GM12865 (cell line): ENCODE data around the gene HNRNPDL.

Experiments used
- DNase-seq: peaks from one replicate; pipeline ENCODE4 v3.0.0; 2010; ENCODE audit warnings: low read depth
- H3K4me3 ChIP-seq: 2 replicates; pipeline ENCODE4 v1.5.1; 2011; ENCODE audit warnings: mild to moderate bottlenecking, low read depth, low read length, control low read depth
- TF ChIP-seq, protein P1 (sequence below): IDR thresholded peaks from 2 replicates; pipeline ENCODE4 v1.5.1; 2011; ENCODE audit warnings: low read length, control low read depth, low read depth, inconsistent platforms; ENCODE audit not compliant: insufficient read depth; ENCODE audit errors: missing control alignments

Gene HNRNPDL

DNA sequence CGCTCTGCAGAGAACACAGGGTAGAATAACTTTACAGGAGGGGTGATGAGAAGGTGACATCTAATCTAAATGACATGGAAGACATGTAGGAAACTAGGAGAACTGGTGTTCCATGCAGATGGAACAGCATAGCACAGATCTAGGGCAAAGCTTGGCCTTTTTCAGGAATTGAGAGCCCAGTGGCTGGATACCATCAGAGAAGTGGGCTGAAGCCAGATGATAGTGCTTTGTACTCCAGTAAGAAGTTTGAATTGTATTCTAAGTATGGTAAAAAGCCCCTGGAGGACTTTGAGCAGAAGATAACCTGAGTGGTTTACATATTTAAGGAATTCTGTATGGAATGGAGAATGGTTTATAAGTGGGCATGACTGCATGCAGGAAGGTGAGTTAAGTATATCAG, 33.0 kb upstream of the HNRNPDL start:
- no peak overlapping the region for H3K4me3 ChIP-seq
- TF ChIP-seq, protein P1, sequence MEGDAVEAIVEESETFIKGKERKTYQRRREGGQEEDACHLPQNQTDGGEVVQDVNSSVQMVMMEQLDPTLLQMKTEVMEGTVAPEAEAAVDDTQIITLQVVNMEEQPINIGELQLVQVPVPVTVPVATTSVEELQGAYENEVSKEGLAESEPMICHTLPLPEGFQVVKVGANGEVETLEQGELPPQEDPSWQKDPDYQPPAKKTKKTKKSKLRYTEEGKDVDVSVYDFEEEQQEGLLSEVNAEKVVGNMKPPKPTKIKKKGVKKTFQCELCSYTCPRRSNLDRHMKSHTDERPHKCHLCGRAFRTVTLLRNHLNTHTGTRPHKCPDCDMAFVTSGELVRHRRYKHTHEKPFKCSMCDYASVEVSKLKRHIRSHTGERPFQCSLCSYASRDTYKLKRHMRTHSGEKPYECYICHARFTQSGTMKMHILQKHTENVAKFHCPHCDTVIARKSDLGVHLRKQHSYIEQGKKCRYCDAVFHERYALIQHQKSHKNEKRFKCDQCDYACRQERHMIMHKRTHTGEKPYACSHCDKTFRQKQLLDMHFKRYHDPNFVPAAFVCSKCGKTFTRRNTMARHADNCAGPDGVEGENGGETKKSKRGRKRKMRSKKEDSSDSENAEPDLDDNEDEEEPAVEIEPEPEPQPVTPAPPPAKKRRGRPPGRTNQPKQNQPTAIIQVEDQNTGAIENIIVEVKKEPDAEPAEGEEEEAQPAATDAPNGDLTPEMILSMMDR: no peak
- DNase-seq: no peak

DNA sequence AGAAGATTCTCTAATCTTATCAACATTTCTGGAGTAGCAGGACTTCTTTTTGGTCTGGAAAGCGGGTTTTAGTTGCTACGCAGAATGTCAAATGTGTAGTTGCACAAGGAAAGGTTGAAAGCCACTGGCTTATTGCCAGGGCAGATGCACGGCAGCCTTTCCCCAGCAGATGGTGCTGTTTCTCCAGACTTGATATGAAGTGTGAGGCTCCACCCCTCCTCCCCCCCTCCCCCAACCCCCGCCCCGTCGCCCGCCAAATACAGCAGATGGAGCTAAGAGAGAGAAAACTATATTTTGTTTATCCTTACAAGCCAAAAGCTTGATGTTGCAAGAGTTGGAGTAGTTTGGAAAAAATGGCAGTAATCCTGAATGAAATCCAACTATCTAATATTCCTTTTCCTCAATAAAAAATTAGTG, 32.2 kb upstream of the HNRNPDL start:
- DNase-seq: peak; percentile 84
- H3K4me3 ChIP-seq: no peak overlapping the region
- TF ChIP-seq, protein P1: peak; percentile 75

DNA sequence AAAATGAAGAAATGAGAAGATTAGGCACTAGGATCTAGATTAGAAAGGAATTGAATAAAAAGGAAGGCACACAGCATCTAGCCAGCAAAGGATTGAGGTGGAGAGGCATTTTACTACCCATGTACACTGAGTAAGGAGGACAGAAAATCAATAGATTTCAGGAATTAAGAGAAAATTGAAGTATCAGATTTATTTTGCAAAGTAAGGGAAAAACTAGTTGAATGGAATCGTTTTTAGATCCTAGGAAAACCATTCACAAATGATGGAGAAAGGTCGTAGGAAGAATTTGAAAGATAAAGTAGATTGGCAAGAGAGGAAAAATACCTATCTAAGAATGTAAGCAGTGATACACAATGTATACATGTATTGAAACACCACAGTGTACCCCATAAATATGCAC, 31.4 kb upstream of the HNRNPDL start:
- no peak overlapping the region for H3K4me3 ChIP-seq
- no peak for DNase-seq
- TF ChIP-seq, protein P1: no peak

DNA sequence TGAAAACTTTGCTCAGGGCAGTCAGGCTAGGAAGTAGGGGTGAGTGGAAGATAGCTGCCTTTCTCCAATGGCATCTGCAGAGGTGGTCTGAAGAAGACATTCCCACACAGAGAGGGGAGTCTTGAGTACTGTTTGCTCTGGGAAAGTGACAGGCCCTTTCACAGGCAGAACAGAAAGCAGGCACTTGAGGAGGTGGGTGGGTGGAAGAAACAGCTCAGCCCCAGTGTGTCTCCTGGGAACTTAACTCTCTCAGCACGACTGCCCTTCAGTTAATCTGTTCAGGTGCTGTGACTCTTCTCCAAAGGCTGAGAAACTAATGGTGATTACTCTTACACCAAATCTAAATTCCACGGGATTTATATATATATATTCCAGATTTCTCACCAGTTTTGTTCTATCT, 28.5 kb upstream of the HNRNPDL start:
- DNase-seq: no peak
- TF ChIP-seq, protein P1: no peak
- H3K4me3 ChIP-seq: no peak overlapping the region

DNA sequence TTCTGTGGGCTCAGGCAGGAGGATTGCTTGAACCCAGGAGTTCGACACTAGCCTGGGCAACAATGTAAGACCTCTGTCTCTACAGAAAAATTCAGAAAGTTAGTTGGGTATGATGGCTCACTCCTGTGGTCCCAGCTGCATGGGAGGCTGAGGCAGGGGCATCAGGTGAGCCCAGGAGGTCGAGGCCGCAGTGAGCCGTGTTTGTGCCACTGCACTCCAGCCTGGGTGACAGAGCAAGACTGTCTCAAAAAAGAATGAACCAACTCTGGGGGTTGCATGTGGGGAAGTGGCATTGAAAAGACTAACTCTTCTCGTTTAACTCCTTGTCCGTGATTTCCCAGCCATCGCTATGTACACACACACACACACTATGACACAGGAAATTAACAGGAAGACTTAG, 27.0 kb upstream of the HNRNPDL start:
- DNase-seq: no peak
- no peak overlapping the region for H3K4me3 ChIP-seq
- TF ChIP-seq, protein P1: no peak

DNA sequence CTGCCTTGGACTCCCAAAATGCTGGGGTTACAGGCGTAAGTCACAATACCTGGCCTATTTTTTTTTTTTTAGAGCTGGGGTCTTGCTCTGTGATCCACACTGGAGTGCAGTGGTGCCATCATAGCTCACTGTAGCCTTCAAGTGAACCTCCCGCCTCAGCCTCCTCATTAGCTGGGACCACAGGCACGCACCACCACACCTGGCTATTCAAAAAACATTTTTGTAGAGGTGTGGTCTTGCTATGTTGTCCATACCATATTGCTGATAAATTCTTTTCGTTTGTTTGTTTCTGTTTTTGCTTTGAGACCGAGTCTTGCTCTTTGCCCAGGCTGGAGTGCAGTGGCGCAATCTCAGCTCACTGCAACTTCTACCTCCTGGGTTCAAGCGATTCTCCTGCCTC, 21.8 kb upstream of the HNRNPDL start:
- no peak for DNase-seq
- no peak overlapping the region for H3K4me3 ChIP-seq
- TF ChIP-seq, protein P1: no peak

DNA sequence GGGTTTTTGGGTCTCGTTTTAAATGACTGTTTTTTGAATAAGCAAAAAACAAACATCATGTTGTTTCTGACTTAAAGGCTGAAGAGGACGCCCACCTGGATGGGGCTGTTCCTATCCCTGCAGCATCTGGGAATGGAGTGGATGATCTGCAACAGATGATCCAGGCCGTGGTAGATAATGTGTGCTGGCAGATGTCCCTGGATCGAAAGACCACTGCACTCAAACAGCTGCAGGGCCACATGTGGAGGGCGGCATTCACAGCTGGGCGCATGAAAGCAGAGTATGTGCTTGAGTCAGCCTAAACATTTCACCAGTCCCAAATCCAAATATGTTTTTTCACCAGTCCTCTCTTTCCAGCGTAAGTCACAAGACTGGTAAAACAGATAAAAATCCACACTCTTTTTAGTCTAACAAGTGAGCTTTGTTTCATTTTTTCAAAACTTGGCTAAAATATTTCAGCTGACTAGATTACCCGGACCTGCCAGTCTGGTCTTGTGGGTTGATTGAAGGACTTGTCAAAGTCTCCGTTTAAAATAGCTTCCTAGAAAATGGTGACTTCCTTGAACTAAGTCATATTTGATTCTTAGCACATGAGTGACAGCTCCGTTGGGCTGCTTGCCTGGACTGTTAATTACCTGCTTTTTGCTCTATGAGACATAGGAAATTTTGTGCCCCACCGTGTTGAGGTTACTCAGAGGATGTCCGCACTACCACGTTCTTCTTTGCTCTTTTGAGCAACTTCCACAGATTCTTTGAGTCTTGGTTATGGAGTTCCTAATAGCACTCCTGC, 20.9 kb upstream of the HNRNPDL start:
- DNase-seq: no peak
- TF ChIP-seq, protein P1: no peak
- no peak overlapping the region for H3K4me3 ChIP-seq
